Right lobe of liver (tissue), 4 donors: ENCODE measurements around the gene NCOA6.

Experiments
- CTCF ChIP-seq, 4 donors: fragments of 200-600 bp in 3 of 4; fragments of 450-650 bp in 1 of 4; IDR thresholded peaks; one replicate each; pipeline versions ENCODE4 v1.5.1 to v1.8.0; 2016 to 2022; ENCODE audit warnings: antibody characterized with exemption in 4 of 4, mild to moderate bottlenecking in 2 of 4
- POLR2A ChIP-seq: fragments of 450-650 bp; IDR thresholded peaks from one replicate; pipeline ENCODE4 v1.6.1; 2017; ENCODE audit warnings: antibody characterized with exemption, mild to moderate bottlenecking
- donor health status: DM: no; HTN: no; CAD: no.
- donor health status: DM: no; HTN: no; CAD: no.
- donor health status: DM: no; HTN: yes; CAD: no.

- TF ChIP-seq CTCF (IDR thresholded peaks at IDR 0.05) (no peak), POLR2A (no peak)
Measured at GRCh38 chr20:34873583-34874093, 48.2 kb upstream of the NCOA6 start.
